Glutamatergic neuron (in vitro differentiated cells): ENCODE data around the gene SAE1. TPM values are rescaled to one million over a fixed set of nuclear protein-coding genes. Genes with fewer than 3 reads are reported as not detected.

ENCODE experiments used
- DNase-seq: peaks from one replicate; pipeline ENCODE4 v3.0.0; 2022
- H3K27ac Mint-ChIP-seq: one replicate; pipeline ENCODE4 v1.8.0; 2020; ENCODE audit warnings: mild to moderate bottlenecking, mixed read lengths, inconsistent platforms; ENCODE audit not compliant: unreplicated experiment
- H3K27me3 Mint-ChIP-seq: one replicate; pipeline ENCODE4 v1.8.0; 2020; ENCODE audit warnings: mild to moderate bottlenecking, moderate library complexity, mixed read lengths, inconsistent platforms; ENCODE audit not compliant: unreplicated experiment
- H3K36me3 Mint-ChIP-seq: one replicate; pipeline ENCODE4 v1.8.0; 2020; ENCODE audit warnings: mild to moderate bottlenecking, mixed read lengths, inconsistent platforms; ENCODE audit not compliant: unreplicated experiment
- H3K4me1 Mint-ChIP-seq: one replicate; pipeline ENCODE4 v1.8.0; 2020; ENCODE audit warnings: mild to moderate bottlenecking, low read depth, mixed read lengths, inconsistent platforms; ENCODE audit not compliant: unreplicated experiment
- H3K4me3 Mint-ChIP-seq: one replicate; pipeline ENCODE4 v1.8.0; 2020; ENCODE audit warnings: mild to moderate bottlenecking, mixed read lengths, inconsistent platforms; ENCODE audit not compliant: unreplicated experiment
- H3K9me3 Mint-ChIP-seq: one replicate; pipeline ENCODE4 v1.8.0; 2020; ENCODE audit warnings: mild to moderate bottlenecking, moderate library complexity, mixed read lengths, inconsistent platforms; ENCODE audit not compliant: unreplicated experiment
- total RNA-seq: library from RNA; stranded (reverse); fragmentation: NEBNext Ultra II Directional; extraction: Animal tissue kit (Norgen Biotek cat#: 25700); gene quantifications from one replicate; pipeline ENCODE4 v1.2.1, GENCODE V29; 2021; ENCODE audit not compliant: unreplicated experiment
- TF ChIP-seq, protein P1 (sequence below): fragments of 200-600 bp; sonication (generic); IDR thresholded peaks from one replicate; pipeline ENCODE4 v1.5.0; 2021; ENCODE audit not compliant: partially characterized antibody, unreplicated experiment

The SAE1 gene
- total RNA-seq, 1 donor from 2014 or later: 79.9 TPM

- peaks cover 17% of the 10 kb centered on the region for H3K27me3 Mint-ChIP-seq
- H3K4me1 Mint-ChIP-seq: peaks cover 15% of the 10 kb centered on the region
- H3K36me3 Mint-ChIP-seq: peaks cover 4% of the 10 kb centered on the region
- TF ChIP-seq, protein P1, sequence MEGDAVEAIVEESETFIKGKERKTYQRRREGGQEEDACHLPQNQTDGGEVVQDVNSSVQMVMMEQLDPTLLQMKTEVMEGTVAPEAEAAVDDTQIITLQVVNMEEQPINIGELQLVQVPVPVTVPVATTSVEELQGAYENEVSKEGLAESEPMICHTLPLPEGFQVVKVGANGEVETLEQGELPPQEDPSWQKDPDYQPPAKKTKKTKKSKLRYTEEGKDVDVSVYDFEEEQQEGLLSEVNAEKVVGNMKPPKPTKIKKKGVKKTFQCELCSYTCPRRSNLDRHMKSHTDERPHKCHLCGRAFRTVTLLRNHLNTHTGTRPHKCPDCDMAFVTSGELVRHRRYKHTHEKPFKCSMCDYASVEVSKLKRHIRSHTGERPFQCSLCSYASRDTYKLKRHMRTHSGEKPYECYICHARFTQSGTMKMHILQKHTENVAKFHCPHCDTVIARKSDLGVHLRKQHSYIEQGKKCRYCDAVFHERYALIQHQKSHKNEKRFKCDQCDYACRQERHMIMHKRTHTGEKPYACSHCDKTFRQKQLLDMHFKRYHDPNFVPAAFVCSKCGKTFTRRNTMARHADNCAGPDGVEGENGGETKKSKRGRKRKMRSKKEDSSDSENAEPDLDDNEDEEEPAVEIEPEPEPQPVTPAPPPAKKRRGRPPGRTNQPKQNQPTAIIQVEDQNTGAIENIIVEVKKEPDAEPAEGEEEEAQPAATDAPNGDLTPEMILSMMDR: no peak
- DNase-seq: peak; percentile 70
- H3K4me3 Mint-ChIP-seq: peak overlapping the region; percentile 20
- peaks cover 17% of the 10 kb centered on the region for H3K9me3 Mint-ChIP-seq
- H3K27ac Mint-ChIP-seq: no peak overlapping the region
These were observed 110.6 kb downstream of the SAE1 start for GRCh38 chr19:47240996-47241918.

GRCh38 chr19:47241919-47242577 lies 111.4 kb downstream of the SAE1 start:
- H3K27ac Mint-ChIP-seq: no peak overlapping the region
- peaks cover 15% of the 10 kb centered on the region for H3K4me1 Mint-ChIP-seq
- no peak for DNase-seq
- H3K4me3 Mint-ChIP-seq: no peak overlapping the region
- peaks cover 17% of the 10 kb centered on the region for H3K9me3 Mint-ChIP-seq
- H3K27me3 Mint-ChIP-seq: peaks cover 17% of the 10 kb centered on the region
- TF ChIP-seq, protein P1: no peak
- H3K36me3 Mint-ChIP-seq: peaks cover 4% of the 10 kb centered on the region

GRCh38 chr19:47243364-47243775 lies 112.7 kb downstream of the SAE1 start:
- H3K27me3 Mint-ChIP-seq: peaks cover 19% of the 10 kb centered on the region
- H3K4me1 Mint-ChIP-seq: peaks cover 15% of the 10 kb centered on the region
- peak overlapping the region; percentile 94 for H3K4me3 Mint-ChIP-seq
- peak overlapping the region; percentile 98 for H3K27ac Mint-ChIP-seq
- H3K9me3 Mint-ChIP-seq: peaks cover 20% of the 10 kb centered on the region
- TF ChIP-seq, protein P1: no peak
- DNase-seq: no peak
- peaks cover 4% of the 10 kb centered on the region for H3K36me3 Mint-ChIP-seq

GRCh38 chr19:47243776-47244547 lies 113.3 kb downstream of the SAE1 start:
- TF ChIP-seq, protein P1: peak; percentile 99
- Mint-ChIP-seq H3K4me3 (peak overlapping the region; percentile 94), H3K27me3 (peaks cover 17% of the 10 kb centered on the region), H3K4me1 (peaks cover 12% of the 10 kb centered on the region), H3K27ac (peak overlapping the region; percentile 98), H3K36me3 (peaks cover 4% of the 10 kb centered on the region), H3K9me3 (peaks cover 19% of the 10 kb centered on the region)
- peak; percentile 92 for DNase-seq
